ENCODE results near the gene TBX21.

TBX21 gene

DNA sequence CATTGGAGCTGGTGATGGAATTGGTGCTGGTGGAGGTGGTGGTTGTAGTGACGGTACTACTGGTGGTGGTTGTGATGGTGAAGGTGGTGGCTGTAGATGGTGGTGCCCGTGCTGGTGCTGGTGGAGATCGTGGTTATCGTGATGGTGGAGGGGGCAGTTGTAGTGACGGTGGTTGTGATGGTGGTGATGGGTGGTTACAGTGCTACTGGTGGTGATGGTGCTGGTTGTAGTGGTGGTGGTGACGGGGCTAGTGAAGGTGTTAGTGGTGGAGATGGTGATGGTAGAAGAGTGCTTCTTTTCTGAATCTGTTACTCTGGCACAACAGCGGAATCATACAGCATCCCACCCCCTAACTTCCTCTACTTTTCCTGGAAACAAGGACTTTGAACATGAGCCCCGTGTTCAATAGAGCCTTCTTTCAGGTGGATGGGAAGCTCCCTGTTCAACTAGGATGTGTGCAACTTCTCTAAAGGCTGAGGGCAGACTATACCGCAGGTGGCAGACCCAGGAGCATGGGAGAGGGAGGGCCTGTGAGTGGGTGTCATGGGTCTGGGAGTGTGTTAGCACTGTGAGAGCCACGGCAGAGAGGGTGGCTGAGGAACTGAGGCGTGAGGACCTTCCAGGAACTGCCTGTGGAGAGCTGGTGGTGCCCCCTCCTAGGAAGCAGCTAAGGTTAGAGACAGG is 8.2 kb downstream of the TBX21 start:
- in situ Hi-C loops (cut with MboI; ENCODE audit: low sequenced_read_pairs, unreplicated experiment): no loop called here
- TF ChIP-seq CTCF (IDR thresholded peaks at IDR 0.05; ENCODE audit: borderline replicate concordance, control extremely low read depth, extremely low read depth, insufficient read depth, missing control alignments): no peak
- DNase-seq (ENCODE audit: low spot score): no peak

GRCh38 chr17:47741793-47742145 is 8.7 kb downstream of the TBX21 start:
- in situ Hi-C loops (cut with MboI; ENCODE audit: low sequenced_read_pairs, unreplicated experiment): no loop called here
- no peak for TF ChIP-seq CTCF (IDR thresholded peaks at IDR 0.05; ENCODE audit: borderline replicate concordance, control extremely low read depth, extremely low read depth, insufficient read depth, missing control alignments)
- DNase-seq (ENCODE audit: low spot score): no peak

GRCh38 chr17:47742319-47743181 is 9.5 kb downstream of the TBX21 start:
- DNase-seq (ENCODE audit: low spot score): peak; percentile 72
- TF ChIP-seq CTCF (IDR thresholded peaks at IDR 0.05; ENCODE audit: borderline replicate concordance, control extremely low read depth, extremely low read depth, insufficient read depth, missing control alignments): peak; percentile 22
- in situ Hi-C loops (cut with MboI; ENCODE audit: low sequenced_read_pairs, unreplicated experiment): no loop called here

DNA sequence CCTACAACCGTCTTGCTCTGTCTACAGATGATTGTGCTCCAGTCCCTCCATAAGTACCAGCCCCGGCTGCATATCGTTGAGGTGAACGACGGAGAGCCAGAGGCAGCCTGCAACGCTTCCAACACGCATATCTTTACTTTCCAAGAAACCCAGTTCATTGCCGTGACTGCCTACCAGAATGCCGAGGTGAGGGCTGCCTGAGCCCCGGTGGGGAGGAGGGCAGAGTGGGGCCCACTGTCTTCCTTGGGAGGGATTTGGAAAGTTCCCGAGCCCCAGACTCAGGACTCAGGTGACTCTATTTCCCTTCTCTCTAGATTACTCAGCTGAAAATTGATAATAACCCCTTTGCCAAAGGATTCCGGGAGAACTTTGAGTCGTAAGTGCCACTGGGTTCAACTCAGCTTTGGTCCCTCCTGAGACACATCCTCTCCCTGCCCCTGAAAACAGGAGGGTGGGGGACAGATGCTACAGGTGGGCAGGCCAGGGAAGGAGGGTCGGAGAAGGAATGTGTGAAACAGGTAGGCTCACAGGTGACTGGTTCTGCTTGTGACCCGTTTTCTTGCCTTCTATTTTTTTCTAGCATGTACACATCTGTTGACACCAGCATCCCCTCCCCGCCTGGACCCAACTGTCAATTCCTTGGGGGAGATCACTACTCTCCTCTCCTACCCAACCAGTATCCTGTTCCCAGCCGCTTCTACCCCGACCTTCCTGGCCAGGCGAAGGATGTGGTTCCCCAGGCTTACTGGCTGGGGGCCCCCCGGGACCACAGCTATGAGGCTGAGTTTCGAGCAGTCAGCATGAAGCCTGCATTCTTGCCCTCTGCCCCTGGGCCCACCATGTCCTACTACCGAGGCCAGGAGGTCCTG is 11.4 kb downstream of the TBX21 start:
- TF ChIP-seq CTCF (IDR thresholded peaks at IDR 0.05; ENCODE audit: borderline replicate concordance, control extremely low read depth, extremely low read depth, insufficient read depth, missing control alignments): no peak
- in situ Hi-C loops (cut with MboI; ENCODE audit: low sequenced_read_pairs, unreplicated experiment): no loop called here
- DNase-seq (ENCODE audit: low spot score): peak; percentile 21

DNA sequence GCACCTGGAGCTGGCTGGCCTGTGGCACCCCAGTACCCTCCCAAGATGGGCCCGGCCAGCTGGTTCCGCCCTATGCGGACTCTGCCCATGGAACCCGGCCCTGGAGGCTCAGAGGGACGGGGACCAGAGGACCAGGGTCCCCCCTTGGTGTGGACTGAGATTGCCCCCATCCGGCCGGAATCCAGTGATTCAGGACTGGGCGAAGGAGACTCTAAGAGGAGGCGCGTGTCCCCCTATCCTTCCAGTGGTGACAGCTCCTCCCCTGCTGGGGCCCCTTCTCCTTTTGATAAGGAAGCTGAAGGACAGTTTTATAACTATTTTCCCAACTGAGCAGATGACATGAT is 12.0 kb downstream of the TBX21 start:
- DNase-seq (ENCODE audit: low spot score): peak; percentile 25
- in situ Hi-C loops (cut with MboI; ENCODE audit: low sequenced_read_pairs, unreplicated experiment): no loop called here
- no peak for TF ChIP-seq CTCF (IDR thresholded peaks at IDR 0.05; ENCODE audit: borderline replicate concordance, control extremely low read depth, extremely low read depth, insufficient read depth, missing control alignments)

GRCh38 chr17:47751471-47751870 is 18.4 kb downstream of the TBX21 start:
- no peak for DNase-seq (ENCODE audit: low spot score)
- TF ChIP-seq CTCF (IDR thresholded peaks at IDR 0.05; ENCODE audit: borderline replicate concordance, control extremely low read depth, extremely low read depth, insufficient read depth, missing control alignments): no peak
- in situ Hi-C loops (cut with MboI; ENCODE audit: low sequenced_read_pairs, unreplicated experiment): no loop called here

Measured in GM13976 (cell line).